ELF-1 (cell line): Measurements from ENCODE around the gene PXK.
A peak's percentile ranks its signal among the peaks of the same experiment; 100 is the strongest.

Source experiments
- DNase-seq: peaks from one replicate; pipeline ENCODE4 v3.0.0-alpha.2; 2016; ENCODE audit warnings: low read depth, low spot score

The PXK gene

DNA sequence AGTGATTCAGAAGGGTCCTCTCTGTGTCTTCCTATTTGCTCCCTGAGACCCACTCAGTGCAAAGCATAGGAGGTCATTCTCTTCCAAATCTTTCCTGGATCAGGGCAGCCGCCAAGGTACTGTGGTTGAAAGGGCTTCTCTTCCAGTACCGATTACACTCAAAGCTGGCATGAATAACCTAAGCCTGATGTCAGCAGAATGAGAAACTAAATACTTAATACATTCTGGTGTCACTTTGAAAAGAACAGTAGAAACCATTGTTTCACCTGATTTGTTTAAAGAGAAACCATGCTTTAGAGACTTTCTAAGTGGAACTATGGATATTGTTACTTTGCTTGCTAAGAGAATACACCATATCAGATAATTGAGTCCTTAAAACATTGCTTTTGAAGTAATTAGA is 50.8 kb downstream of the PXK start:
- DNase-seq = no peak

- DNase-seq = no peak
Measured at GRCh38 chr3:58383904-58384303, 51.2 kb downstream of the PXK start.

DNA sequence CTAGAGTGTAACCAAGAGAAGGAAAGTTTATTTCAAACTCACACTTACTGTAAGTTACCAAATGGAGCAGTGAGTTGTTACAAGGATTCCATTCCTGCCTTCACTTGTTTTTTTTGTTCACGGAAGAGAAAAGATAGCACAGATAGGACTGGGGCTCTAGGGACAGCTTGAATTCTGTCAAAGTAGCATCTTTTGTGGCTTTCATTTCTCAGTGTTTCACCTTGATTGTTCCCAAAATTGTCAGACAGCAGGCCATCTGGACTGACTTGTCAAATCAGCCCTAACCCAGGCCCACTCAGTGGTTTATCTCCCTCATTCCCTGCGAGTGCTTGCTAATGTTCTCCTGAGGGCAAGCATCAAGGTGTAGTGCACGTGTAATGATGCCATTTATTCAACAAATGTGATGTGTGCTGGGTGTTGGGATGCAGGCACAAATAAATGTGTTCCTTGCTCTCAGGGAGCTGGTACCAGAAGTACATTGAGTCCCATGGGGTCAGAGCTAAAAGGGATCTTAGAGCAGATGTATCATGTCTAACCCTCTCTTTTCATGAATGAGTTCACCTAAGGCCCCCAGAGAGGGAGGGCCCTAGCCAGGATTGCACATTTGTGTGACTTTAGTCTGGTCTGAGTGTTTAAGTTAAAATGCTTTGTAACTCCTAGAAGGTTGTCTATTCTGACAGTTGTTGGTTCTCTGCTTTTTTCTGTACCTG is 51.8 kb downstream of the PXK start:
- DNase-seq = no peak

- DNase-seq = peak; percentile 73
Measured at GRCh38 chr3:58386626-58387365, 54.1 kb downstream of the PXK start.

DNA sequence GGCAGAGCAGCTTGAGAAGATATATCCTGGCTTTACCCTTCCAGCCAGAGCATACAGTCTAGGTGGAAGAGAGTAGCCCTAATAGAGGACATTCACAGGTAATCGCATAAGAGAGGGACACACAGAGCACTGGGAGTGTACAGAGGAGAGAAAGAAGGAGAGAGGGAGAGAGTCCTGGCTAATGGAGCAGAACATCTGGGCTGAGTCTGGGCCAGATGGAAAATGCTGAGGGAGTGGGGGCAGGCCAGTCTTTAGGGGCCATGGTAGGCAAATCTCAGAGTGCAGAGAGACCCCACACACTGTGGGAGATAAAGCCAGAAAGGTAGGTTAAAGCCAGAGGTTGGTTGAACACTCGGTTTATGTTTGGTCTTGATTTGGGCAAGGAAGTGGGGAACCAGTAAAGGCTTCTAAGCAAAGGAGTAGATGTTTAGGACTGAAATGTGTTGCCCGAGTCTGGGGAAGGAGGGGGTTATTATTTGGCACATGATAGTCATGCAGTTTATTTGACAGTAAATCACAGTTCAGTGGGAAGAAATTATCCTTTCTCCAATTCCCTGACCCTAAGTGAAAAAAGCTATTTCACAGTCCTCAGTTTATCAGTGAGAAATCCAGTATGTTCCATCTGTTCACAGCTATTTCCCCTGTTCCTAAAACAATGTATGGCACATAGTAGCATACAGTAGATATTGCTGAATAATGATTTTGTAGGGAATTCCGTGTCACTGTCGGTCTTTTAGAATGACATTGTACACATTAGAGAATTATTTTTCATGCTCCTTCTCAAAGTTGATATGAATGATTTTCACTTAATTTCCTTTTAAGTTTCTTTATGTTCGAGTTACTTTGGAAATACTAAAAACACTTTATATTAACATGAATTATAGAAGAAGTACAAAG is 55.2 kb downstream of the PXK start:
- DNase-seq = no peak

GRCh38 chr3:58388550-58389091 is 55.9 kb downstream of the PXK start:
- no peak for DNase-seq

DNA sequence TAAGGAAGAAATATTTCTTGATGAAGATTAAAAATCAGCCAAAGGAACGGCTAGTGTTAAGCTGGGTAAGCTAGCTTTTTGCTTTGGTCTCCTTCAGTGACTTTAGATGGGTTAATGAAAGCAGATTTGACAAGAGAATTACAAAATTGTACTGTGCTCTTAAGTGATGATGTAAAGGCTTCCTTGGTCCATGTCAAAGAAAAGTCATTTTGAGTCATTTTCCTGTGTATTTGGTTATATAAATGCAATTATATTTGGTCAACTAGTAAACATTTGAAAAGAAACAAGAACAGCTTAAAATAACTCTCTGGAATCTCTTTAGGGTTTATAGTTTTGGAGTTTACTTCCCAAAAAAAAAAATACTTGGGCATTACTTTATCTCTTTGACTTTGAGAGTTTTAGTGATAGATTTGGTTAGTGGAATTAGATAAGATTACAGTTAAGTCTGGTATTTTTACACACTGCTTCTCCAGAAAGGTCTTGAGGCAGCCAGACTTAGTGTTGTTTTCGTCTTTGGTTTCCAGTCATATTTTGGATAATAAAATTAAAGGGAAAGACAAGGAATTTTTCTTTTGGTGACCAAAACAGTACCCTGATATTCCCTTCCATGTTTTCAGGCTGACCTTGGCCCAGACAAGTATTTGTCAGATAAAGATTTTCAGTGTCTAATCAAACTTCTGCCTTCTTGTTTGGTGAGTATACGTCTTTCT is 58.6 kb downstream of the PXK start:
- DNase-seq = no peak

DNA sequence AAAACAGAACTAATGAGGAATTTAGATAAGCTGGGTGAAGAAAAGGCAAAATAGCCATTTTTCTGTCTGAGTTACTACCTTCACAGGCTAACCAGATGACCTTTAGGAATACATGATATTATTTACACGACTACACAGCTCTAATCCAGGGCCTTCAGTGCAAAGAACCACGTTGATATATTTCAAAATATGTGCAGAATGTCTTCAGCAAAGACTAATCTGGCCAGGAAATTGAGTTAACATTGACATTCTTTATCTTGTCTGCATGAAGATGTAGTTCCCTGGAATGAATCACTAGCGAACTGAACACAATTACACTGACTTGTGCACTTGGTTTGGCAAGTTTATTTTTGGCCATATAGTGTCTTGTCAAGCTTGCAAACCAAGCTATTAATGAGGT is 59.5 kb downstream of the PXK start:
- no peak for DNase-seq

DNA sequence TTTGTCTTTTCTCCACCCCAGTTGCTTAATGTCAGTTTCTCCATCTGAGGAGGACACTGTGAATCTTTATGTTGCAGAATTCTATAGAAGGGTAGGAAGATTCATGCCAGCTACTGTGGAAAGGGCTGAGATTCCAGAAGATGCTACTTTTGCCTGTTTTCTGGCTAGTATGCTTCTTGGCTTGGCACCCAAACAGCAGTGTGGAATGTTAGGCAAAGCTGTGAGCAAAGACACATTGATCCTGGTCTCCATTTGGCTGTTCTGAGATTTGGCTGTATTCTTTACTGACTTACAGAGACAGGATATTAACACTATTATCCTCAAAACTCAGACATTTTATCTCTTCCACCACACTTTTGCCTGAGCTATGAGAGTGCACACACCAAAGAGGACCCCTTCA is 61.6 kb downstream of the PXK start:
- DNase-seq = no peak

DNA sequence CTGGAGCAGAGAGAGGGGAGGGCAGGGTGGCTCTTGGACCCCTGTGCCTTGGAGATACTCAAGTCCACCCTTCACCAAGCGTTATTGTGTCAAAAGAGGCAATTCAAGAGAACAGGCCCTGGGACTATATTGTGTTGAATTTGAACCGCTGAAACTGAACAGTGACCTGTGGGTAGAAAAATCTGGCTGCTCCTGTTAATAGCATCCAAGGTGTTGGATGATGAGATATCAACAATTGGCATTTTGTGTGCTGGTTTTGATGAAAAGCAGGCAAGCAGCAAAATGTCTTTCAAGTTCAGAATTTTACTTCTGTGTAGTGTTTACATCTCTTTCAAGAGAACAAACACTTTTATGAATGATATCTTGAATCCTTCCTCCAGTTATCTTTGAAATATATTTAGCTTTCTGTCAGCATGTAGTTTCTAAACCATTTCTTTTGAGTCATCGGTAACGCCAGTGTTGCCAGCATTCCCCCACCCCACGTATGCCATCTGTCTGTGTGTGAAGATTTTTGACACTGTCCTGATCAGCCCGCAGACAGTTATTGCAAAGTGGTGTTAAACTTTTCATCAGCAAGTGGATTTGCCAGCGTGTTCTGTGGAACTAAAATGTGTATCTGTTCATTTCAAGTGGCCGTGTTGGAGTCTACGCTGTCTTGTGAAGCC is 66.1 kb downstream of the PXK start:
- no peak for DNase-seq

DNA sequence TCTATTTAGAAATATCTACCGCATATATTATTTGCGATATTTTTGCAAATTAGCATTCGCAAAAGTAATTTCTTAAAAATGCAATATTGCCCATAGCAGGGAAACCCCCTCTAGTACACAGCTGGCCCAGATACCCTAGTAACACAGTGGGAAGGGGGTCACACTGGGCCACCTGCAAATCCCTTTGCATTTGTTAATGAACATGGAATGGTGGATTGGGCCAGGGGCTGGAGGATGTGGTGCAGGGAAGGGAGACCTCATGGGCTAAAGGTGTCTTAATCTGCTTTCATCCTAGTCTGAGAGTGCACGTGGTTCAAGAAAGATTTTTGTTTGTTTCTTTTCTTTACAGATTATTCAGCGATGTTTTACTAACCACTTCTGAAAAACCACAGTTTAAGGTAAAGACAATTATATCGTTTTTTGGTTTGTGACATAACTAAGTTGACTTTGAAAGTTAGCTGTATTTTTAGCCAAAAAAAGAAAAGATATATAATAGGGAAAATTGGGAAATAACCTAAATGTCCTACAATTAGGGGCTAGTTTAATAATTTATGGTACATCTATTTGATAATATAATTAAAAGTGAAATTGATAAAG is 70.9 kb downstream of the PXK start:
- DNase-seq = no peak

DNA sequence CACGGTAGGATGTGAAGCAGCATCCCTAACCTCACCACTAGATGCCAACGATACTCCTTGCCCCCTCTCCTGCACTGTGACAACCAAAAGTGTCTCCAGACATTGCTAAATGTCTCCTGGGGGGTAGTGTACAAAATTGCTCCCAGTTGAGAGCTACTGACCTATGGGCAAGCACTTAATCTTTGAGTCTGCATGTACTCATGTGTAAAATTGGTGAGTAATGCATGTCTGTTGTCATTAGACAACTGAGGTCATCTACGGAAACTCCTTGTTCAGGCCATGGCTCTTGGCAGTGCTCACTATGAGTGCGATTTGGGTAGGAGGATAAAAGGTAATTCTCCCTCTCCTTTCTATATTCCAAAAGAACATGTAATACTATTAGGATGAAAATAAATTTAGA is 71.7 kb downstream of the PXK start:
- DNase-seq = no peak

GRCh38 chr3:58408906-58409305 is 76.2 kb downstream of the PXK start:
- DNase-seq = no peak

DNA sequence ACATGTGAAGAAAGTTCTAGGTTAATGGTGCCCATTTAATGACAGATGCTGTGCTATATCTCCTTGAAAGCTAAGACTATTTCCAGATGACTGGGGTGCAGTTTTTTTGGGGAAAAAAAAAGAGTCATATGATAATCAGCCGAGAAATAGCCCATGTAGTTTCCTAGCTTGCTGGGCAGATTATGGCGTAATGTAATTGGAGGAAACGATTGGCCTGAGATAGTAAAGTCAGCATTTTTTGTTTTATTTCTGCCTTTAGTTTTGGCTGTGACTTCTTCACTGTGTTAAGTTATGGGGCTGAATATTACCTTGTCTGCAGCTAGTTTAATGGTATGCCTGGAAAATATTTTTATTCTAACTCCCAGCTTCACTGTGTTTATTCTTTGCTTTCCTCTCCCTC is 77.0 kb downstream of the PXK start:
- no peak for DNase-seq

- DNase-seq = no peak
Measured at GRCh38 chr3:58411036-58411435, 78.3 kb downstream of the PXK start.

GRCh38 chr3:58411851-58412830 is 79.4 kb downstream of the PXK start:
- no peak for DNase-seq

DNA sequence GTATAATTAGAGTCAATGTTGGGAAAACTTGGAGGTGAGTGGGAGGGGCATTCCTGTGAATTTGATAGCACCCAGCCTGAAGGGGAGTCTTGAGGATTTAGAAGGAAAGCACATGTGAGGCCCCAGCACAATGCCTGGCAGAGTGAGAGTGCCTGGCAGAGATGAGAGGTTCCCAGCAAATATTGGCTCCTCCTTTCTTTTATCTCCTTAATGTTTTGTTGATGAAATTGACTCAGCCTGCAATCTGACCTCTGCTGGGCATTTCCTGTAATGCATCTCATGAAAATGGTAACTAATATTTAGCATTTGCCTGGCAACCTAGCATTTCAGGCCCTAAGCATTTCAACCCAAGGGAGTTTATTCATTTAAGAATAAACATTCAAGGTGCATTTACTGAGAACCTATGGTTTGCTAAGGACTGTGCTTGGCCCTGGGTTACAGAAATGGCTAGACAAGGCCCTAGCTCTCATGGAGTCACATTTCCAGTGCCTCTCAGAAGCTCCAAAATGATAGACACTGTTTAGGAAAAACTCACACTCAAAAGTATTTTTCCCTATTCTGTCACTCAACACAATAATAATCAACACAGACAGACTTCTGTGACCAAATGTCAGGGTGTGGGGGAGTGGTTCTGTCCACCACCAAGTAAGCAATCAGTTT is 82.0 kb downstream of the PXK start:
- peak; percentile 43 for DNase-seq

DNA sequence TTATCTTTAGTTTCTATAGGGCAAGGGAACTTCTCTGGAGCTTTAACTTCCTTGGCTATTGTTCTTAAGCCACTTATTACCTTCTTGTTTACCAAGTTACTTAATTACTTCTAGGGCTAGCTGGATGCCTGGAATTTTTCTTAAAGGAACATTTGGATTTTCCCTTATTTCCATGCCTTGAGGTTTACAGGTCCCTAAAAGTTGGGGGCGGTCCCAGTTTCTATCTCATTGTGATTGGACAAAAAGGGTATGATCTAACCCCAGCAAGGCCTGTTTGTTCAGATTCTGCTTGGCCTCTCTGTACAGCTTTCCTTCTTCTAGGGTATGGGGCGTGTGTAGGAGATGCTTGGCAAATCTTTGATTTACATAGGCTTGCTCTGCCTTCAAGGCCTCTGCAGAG is 83.5 kb downstream of the PXK start:
- DNase-seq = peak; percentile 78

GRCh38 chr3:58417075-58417474 is 84.4 kb downstream of the PXK start:
- DNase-seq = no peak
